PFSK-1 (cell line): ENCODE data around the gene GAL3ST2.

Experiments used
- FOXP2 ChIP-seq: optimal IDR thresholded peaks from 2 replicates; pipeline ENCODE3; 2011; ENCODE audit warnings: borderline replicate concordance, control low read depth, inconsistent platforms; ENCODE audit not compliant: insufficient read depth; ENCODE audit errors: extremely low read length, extremely low read depth
- POLR2AphosphoS5 ChIP-seq: IDR thresholded peaks from 2 replicates; pipeline ENCODE4 v1.6.1; 2012; ENCODE audit warnings: low read depth, mild to moderate bottlenecking, control low read depth, low read length, moderate library complexity
- REST ChIP-seq, 2 experiments: IDR thresholded peaks; 2 replicates each; pipeline versions ENCODE4 v1.6.1 to v1.8.0; 2011 to 2012; ENCODE audit warnings: low read depth in 2 of 2, low read length in 2 of 2, control low read depth in 1 of 2, inconsistent platforms in 1 of 2, mild to moderate bottlenecking in 1 of 2, moderate library complexity in 1 of 2; ENCODE audit not compliant: insufficient read depth in 1 of 2
- SIN3A ChIP-seq: IDR thresholded peaks from 2 replicates; pipeline ENCODE4 v1.6.1; 2012; ENCODE audit warnings: mild to moderate bottlenecking, low read length, moderate library complexity, borderline replicate concordance; ENCODE audit not compliant: insufficient read depth
- TAF1 ChIP-seq: IDR thresholded peaks from 2 replicates; pipeline ENCODE4 v1.6.1; 2012; ENCODE audit warnings: low read length, control low read depth, borderline replicate concordance; ENCODE audit not compliant: insufficient read depth

GAL3ST2 gene

GRCh38 chr2:241763551-241764274, 12.9 kb upstream of the GAL3ST2 start:
- no peak for TF ChIP-seq POLR2AphosphoS5
- TF ChIP-seq FOXP2: no peak

- no peak for TF ChIP-seq TAF1
- no peak for TF ChIP-seq POLR2AphosphoS5
- no peak for TF ChIP-seq FOXP2
- no peak for TF ChIP-seq SIN3A
- TF ChIP-seq REST (IDR thresholded peaks at IDR 0.05; ENCODE audit: insufficient read depth in 1 of 2, low read depth in 2 of 2, low read length in 2 of 2): no peak
These were observed 12.1 kb upstream of the GAL3ST2 start for GRCh38 chr2:241764275-241765241.

- TF ChIP-seq FOXP2 (no peak), TAF1 (no peak), REST (IDR thresholded peaks at IDR 0.05; ENCODE audit: insufficient read depth in 1 of 2, low read depth in 2 of 2, low read length in 2 of 2) (no peak), POLR2AphosphoS5 (no peak), SIN3A (no peak)
These were observed 9.0 kb upstream of the GAL3ST2 start for GRCh38 chr2:241767464-241768250.

- no peak for TF ChIP-seq POLR2AphosphoS5
- no peak for TF ChIP-seq SIN3A
- TF ChIP-seq REST (IDR thresholded peaks at IDR 0.05; ENCODE audit: insufficient read depth in 1 of 2, low read depth in 2 of 2, low read length in 2 of 2): no peak
- TF ChIP-seq TAF1: no peak
- no peak for TF ChIP-seq FOXP2
These were observed 8.3 kb upstream of the GAL3ST2 start for GRCh38 chr2:241768251-241768711.

GRCh38 chr2:241768850-241769249, 7.8 kb upstream of the GAL3ST2 start:
- no peak for TF ChIP-seq POLR2AphosphoS5
- no peak for TF ChIP-seq FOXP2
- no peak for TF ChIP-seq TAF1
- no peak for TF ChIP-seq SIN3A
- TF ChIP-seq REST (IDR thresholded peaks at IDR 0.05; ENCODE audit: insufficient read depth in 1 of 2, low read depth in 2 of 2, low read length in 2 of 2): no peak
